PFSK-1 (cell line): ENCODE measurements around the gene LMF2.
A peak's percentile ranks its signal among the peaks of the same experiment; 100 is the strongest.

Experiments
- FOXP2 ChIP-seq: optimal IDR thresholded peaks from 2 replicates; pipeline ENCODE3; 2011; ENCODE audit warnings: borderline replicate concordance, control low read depth, inconsistent platforms; ENCODE audit not compliant: insufficient read depth; ENCODE audit errors: extremely low read length, extremely low read depth
- POLR2AphosphoS5 ChIP-seq: IDR thresholded peaks from 2 replicates; pipeline ENCODE4 v1.6.1; 2012; ENCODE audit warnings: low read depth, mild to moderate bottlenecking, control low read depth, low read length, moderate library complexity
- REST ChIP-seq, 2 experiments: IDR thresholded peaks; 2 replicates each; pipeline versions ENCODE4 v1.6.1 to v1.8.0; 2011 to 2012; ENCODE audit warnings: low read depth in 2 of 2, low read length in 2 of 2, control low read depth in 1 of 2, inconsistent platforms in 1 of 2, mild to moderate bottlenecking in 1 of 2, moderate library complexity in 1 of 2; ENCODE audit not compliant: insufficient read depth in 1 of 2
- SIN3A ChIP-seq: IDR thresholded peaks from 2 replicates; pipeline ENCODE4 v1.6.1; 2012; ENCODE audit warnings: mild to moderate bottlenecking, low read length, moderate library complexity, borderline replicate concordance; ENCODE audit not compliant: insufficient read depth
- TAF1 ChIP-seq: IDR thresholded peaks from 2 replicates; pipeline ENCODE4 v1.6.1; 2012; ENCODE audit warnings: low read length, control low read depth, borderline replicate concordance; ENCODE audit not compliant: insufficient read depth

The LMF2 gene

DNA sequence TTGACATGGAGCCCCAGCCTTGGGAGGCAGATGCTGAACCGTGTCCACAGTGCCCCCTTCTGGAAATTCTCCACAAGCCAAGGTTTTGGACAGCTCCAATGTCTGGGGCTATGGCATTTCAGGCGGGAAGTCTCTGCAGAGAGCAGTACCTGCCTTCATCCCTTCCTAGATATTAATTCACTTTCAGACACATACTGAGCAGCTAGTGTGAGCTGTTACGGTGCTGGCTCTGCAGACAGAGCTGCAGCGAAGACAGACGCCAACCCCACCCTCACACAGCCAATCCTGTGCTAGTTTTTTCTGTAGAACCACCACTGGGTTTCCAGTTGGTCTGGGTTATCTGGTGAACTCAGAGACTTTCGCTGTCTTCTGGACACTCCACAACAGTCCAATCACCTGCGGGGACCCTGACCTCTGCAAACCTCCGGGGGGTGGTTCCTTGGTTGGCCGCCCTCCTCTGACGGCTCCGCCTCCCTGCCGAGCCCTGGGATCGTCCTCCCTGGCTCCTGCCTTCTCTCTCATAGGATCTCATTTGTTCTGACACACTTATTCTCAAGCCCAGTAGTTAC, 9.1 kb downstream of the LMF2 start:
- TF ChIP-seq TAF1 (no peak), REST (IDR thresholded peaks at IDR 0.05; ENCODE audit: insufficient read depth in 1 of 2, low read depth in 2 of 2, low read length in 2 of 2) (peak; percentile 77 to 89)

- TF ChIP-seq POLR2AphosphoS5 (no peak), REST (IDR thresholded peaks at IDR 0.05; ENCODE audit: insufficient read depth in 1 of 2, low read depth in 2 of 2, low read length in 2 of 2) (no peak), FOXP2 (no peak), SIN3A (no peak), TAF1 (no peak)
Observed at GRCh38 chr22:50497093-50497492, 10.4 kb downstream of the LMF2 start.

GRCh38 chr22:50490531-50491308, 16.8 kb downstream of the LMF2 start:
- TF ChIP-seq REST (IDR thresholded peaks at IDR 0.05; ENCODE audit: insufficient read depth in 1 of 2, low read depth in 2 of 2, low read length in 2 of 2) (no peak), POLR2AphosphoS5 (no peak), TAF1 (no peak), SIN3A (no peak), FOXP2 (no peak)

DNA sequence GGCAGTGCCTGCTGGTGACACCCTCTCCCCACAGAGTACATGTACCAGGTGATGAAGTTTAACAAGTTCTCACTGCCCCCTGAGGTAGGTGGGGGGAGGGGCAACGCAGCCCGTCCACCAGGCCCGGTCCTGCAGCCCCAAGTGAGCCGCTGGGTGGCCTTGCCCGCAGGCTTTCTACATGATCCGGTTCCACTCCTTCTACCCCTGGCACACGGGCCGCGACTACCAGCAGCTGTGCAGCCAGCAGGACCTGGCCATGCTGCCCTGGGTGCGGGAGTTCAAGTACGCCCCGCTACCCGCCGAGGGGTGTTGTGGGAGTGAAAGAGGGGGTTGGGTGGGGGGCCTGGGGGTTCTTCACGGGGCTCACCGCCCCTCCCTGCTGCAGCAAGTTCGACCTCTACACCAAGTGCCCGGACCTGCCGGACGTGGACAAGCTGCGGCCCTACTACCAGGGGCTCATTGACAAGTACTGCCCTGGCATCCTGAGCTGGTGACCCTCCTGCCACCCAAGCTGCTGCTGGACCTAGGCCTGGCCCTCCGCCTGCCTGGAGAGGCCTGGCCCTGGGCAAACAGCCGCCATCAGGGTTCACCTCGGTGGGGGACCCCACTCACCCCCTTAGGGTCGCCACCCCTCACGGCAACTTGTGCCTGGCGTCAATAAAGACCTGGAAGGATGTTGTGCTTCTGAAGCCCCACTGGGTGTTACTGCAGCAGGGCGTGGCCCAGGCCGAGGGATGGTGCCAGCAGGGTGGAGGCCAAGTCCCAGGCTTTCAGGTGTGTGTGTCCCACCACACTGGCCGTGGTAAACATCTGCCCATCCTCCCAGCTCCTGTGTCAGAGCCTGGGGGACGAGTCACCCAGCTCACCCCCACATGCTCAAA, 17.9 kb downstream of the LMF2 start:
- TF ChIP-seq FOXP2 (no peak), REST (IDR thresholded peaks at IDR 0.05; ENCODE audit: insufficient read depth in 1 of 2, low read depth in 2 of 2, low read length in 2 of 2) (no peak), SIN3A (no peak), TAF1 (no peak), POLR2AphosphoS5 (no peak)

DNA sequence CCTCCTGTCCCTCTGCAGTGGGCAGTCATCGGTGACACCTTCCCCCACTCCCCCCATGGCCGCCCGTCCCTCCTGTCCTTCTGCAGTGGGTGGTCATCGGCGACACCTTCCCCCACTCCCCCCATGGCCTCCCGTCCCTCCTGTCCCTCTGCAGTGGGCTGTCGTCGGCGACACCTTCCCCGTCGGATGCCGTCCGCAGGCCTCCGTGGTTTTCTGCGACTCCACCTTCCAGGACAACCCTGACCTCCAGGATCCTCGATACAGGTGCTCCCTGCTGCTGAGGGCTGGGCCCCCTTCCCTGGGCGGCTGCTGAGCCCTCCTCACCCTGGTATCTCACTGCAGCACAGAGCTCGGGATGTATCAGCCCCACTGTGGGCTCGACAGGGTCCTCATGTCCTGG, 18.6 kb downstream of the LMF2 start:
- TF ChIP-seq REST (IDR thresholded peaks at IDR 0.05; ENCODE audit: insufficient read depth in 1 of 2, low read depth in 2 of 2, low read length in 2 of 2) (no peak), FOXP2 (no peak), TAF1 (no peak), POLR2AphosphoS5 (no peak), SIN3A (no peak)
